Lower lobe of right lung (tissue), 2 donors: Measurements from ENCODE around the gene PPM1D. TPM values are rescaled to one million over a fixed set of nuclear protein-coding genes. Genes with fewer than 3 reads are reported as not detected.
A peak's percentile ranks its signal among the peaks of the same experiment; 100 is the strongest.

Experiments
- ATAC-seq, 2 donors: fragments of 200-7000 bp; cut with Tn5 transposase; one replicate each; pipeline ENCODE4 v1.9.1; 2020 to 2022; ENCODE audit warnings: mild to moderate bottlenecking in 2 of 2, moderate library complexity in 2 of 2
- DNase-seq: peaks from one replicate; pipeline ENCODE4 v3.0.0-alpha.2; 2020
- H3K27ac ChIP-seq: fragments of 200-600 bp; one replicate; pipeline ENCODE4 v1.8.0; 2022
- H3K27me3 ChIP-seq: fragments of 200-600 bp; one replicate; pipeline ENCODE4 v1.8.0; 2022; ENCODE audit warnings: low read depth
- H3K36me3 ChIP-seq: fragments of 200-600 bp; one replicate; pipeline ENCODE4 v1.8.0; 2022; ENCODE audit warnings: mild to moderate bottlenecking
- H3K4me1 ChIP-seq: fragments of 200-600 bp; one replicate; pipeline ENCODE4 v1.8.0; 2022
- H3K4me3 ChIP-seq: fragments of 200-600 bp; one replicate; pipeline ENCODE4 v1.8.0; 2022; ENCODE audit warnings: mild to moderate bottlenecking
- H3K9me3 ChIP-seq: fragments of 200-600 bp; one replicate; pipeline ENCODE4 v1.8.0; 2022
- CTCF ChIP-seq: fragments of 200-600 bp; IDR thresholded peaks from one replicate; pipeline ENCODE4 v1.8.0; 2022; ENCODE audit warnings: antibody characterized with exemption, mild to moderate bottlenecking
- intact Hi-C: fragments of 100-400 bp; cut with DNase I; formaldehyde crosslinking; loops from one replicate; pipeline ENCODE4 v1.11.0; 2022
- total RNA-seq: library from RNA; stranded (reverse); fragmentation: NEBNext Ultra II Directional; extraction: Animal tissue kit (Norgen Biotek cat#: 25700); gene quantifications from one replicate; pipeline ENCODE4 v1.2.1, GENCODE V29; 2021
- donor health status: DM: no; HTN: yes; CAD: no; lungs with severe emphysema.

Gene PPM1D
- total RNA-seq, 1 donor from 2014 or later: 21.3 TPM

- Histone ChIP-seq H3K4me3 (peak overlapping the region; percentile 86), H3K36me3 (peaks cover 12% of the 10 kb centered on the region), H3K27me3 (no peaks in the 10 kb centered on the region), H3K4me1 (peaks cover 17% of the 10 kb centered on the region), H3K27ac (peak overlapping the region; percentile 82), H3K9me3 (no peaks in the 10 kb centered on the region)
- ATAC-seq (no peak), DNase-seq (no peak)
- no peak for TF ChIP-seq CTCF
- intact Hi-C loops: no loop called here
These were observed 76.8 kb downstream of the PPM1D start for GRCh38 chr17:60676758-60677307.

- intact Hi-C loops: no loop called here
- Histone ChIP-seq H3K4me1 (peaks cover 17% of the 10 kb centered on the region), H3K4me3 (peak within 1 kb of the TSS; percentile 86), H3K27ac (peak within 1 kb of the TSS; percentile 82), H3K36me3 (peaks cover 19% of the 10 kb centered on the region), H3K9me3 (no peaks in the 10 kb centered on the region), H3K27me3 (no peaks in the 10 kb centered on the region)
- TF ChIP-seq CTCF: no peak
- peak; percentile 99 for ATAC-seq
- DNase-seq: peak; percentile 98
These were observed 77.5 kb downstream of the PPM1D start, which contains the start of gene BCAS3 for GRCh38 chr17:60677308-60678117. BCAS3 (plus strand) TSS chr17:60677851.

DNA sequence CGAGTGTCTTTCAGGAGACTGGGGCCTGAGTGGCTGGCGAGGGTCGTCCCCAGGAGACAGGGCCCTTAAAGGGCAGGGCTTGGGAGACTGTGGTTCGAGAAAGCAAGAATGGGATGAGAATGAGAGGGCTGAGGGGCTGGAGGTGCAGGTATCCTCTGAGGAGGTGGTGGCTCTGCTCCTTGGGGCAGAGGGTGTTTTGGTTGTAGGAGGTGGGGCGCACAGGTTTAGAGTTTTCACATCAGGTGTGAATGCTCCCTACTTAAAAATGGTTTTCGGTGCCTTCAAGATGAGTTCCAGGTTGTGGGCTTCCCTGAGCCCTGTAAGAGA lies 78.1 kb downstream of the PPM1D start:
- TF ChIP-seq CTCF: no peak
- DNase-seq: no peak
- Histone ChIP-seq H3K9me3 (no peaks in the 10 kb centered on the region), H3K36me3 (peaks cover 23% of the 10 kb centered on the region), H3K27ac (peak overlapping the region; percentile 82), H3K4me3 (peak overlapping the region; percentile 86), H3K27me3 (no peaks in the 10 kb centered on the region), H3K4me1 (peaks cover 17% of the 10 kb centered on the region)
- intact Hi-C loops: no loop called here
- ATAC-seq: no peak

GRCh38 chr17:60679287-60679686 lies 79.3 kb downstream of the PPM1D start:
- TF ChIP-seq CTCF: no peak
- intact Hi-C loops: no loop called here
- peaks cover 35% of the 10 kb centered on the region for H3K36me3 ChIP-seq
- peaks cover 17% of the 10 kb centered on the region for H3K4me1 ChIP-seq
- H3K9me3 ChIP-seq: no peaks in the 10 kb centered on the region
- no peaks in the 10 kb centered on the region for H3K27me3 ChIP-seq
- ATAC-seq: no peak
- no peak overlapping the region for H3K27ac ChIP-seq
- DNase-seq: no peak
- H3K4me3 ChIP-seq: no peak overlapping the region

DNA sequence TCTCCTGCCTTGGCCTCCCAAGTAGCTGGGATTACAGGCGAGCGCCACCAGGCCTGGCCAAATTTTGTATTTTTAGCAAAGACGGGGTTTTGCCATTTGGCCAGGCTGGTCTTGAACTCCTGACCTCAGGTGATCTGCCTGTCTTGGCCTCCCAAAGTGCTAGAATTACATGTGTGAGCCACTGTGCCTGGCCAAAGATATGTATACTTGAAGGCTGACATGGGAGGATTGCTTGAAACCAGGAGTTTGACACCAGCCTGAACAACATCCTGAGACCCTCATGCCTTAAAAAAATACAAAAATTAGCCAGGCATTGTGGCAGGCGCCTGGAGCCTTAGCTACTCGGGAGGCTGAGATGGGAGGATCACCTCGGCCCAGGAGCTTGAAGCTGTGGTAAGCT lies 80.8 kb downstream of the PPM1D start:
- no peak for DNase-seq
- Histone ChIP-seq H3K27ac (no peak overlapping the region), H3K4me1 (peaks cover 17% of the 10 kb centered on the region), H3K9me3 (no peaks in the 10 kb centered on the region), H3K36me3 (peaks cover 45% of the 10 kb centered on the region), H3K4me3 (no peak overlapping the region), H3K27me3 (no peaks in the 10 kb centered on the region)
- TF ChIP-seq CTCF: no peak
- ATAC-seq: no peak
- intact Hi-C loops: no loop called here
